ENCODE results near the gene PHACTR1.

PHACTR1 gene

GRCh38 chr6:12851123-12851695 lies 134.6 kb downstream of the PHACTR1 start:
- no peak for DNase-seq

- no peak for DNase-seq
Observed at GRCh38 chr6:12861603-12862002, 145.0 kb downstream of the PHACTR1 start.

GRCh38 chr6:12865117-12865516 lies 148.6 kb downstream of the PHACTR1 start:
- no peak for DNase-seq

- no peak for DNase-seq
Observed at GRCh38 chr6:12865671-12866181, 149.2 kb downstream of the PHACTR1 start.

- DNase-seq: no peak
Observed at GRCh38 chr6:12866422-12867029, 150.0 kb downstream of the PHACTR1 start.

- no peak for DNase-seq
Observed at GRCh38 chr6:12869816-12870432, 153.4 kb downstream of the PHACTR1 start.

- no peak for DNase-seq
Observed at GRCh38 chr6:12873691-12874090, 157.1 kb downstream of the PHACTR1 start.

GRCh38 chr6:12875051-12875450 lies 158.5 kb downstream of the PHACTR1 start:
- DNase-seq: no peak

- no peak for DNase-seq
Observed at GRCh38 chr6:12878741-12879140, 162.2 kb downstream of the PHACTR1 start.

- no peak for DNase-seq
Observed at GRCh38 chr6:12882761-12883290, 166.3 kb downstream of the PHACTR1 start.

GRCh38 chr6:12884983-12885382 lies 168.4 kb downstream of the PHACTR1 start:
- no peak for DNase-seq

- no peak for DNase-seq
Observed at GRCh38 chr6:12886961-12887775, 170.6 kb downstream of the PHACTR1 start.

GRCh38 chr6:12890171-12890790 lies 173.7 kb downstream of the PHACTR1 start:
- DNase-seq: no peak

GRCh38 chr6:12891595-12891994 lies 175.0 kb downstream of the PHACTR1 start:
- no peak for DNase-seq

- no peak for DNase-seq
Observed at GRCh38 chr6:12892151-12892550, 175.6 kb downstream of the PHACTR1 start.

- no peak for DNase-seq
Observed at GRCh38 chr6:12893036-12893435, 176.5 kb downstream of the PHACTR1 start.

GRCh38 chr6:12895721-12896120 lies 179.2 kb downstream of the PHACTR1 start:
- no peak for DNase-seq

- DNase-seq: no peak
Observed at GRCh38 chr6:12896208-12896733, 179.7 kb downstream of the PHACTR1 start.

- DNase-seq: no peak
Observed at GRCh38 chr6:12898603-12899002, 182.0 kb downstream of the PHACTR1 start.

GRCh38 chr6:12899046-12899833 lies 182.7 kb downstream of the PHACTR1 start:
- no peak for DNase-seq

- no peak for DNase-seq
Observed at GRCh38 chr6:12903246-12903645, 186.7 kb downstream of the PHACTR1 start.

GRCh38 chr6:12909833-12910232 lies 193.3 kb downstream of the PHACTR1 start:
- DNase-seq: no peak

All from GF-D8 (cell line).